DMS53 (cell line): ENCODE data around the gene GRIN2D.

Experiments used
- DNase-seq: peaks from one replicate; lab custom pipeline; 2025; lab: John Stamatoyannopoulos, UW

GRIN2D gene

DNA sequence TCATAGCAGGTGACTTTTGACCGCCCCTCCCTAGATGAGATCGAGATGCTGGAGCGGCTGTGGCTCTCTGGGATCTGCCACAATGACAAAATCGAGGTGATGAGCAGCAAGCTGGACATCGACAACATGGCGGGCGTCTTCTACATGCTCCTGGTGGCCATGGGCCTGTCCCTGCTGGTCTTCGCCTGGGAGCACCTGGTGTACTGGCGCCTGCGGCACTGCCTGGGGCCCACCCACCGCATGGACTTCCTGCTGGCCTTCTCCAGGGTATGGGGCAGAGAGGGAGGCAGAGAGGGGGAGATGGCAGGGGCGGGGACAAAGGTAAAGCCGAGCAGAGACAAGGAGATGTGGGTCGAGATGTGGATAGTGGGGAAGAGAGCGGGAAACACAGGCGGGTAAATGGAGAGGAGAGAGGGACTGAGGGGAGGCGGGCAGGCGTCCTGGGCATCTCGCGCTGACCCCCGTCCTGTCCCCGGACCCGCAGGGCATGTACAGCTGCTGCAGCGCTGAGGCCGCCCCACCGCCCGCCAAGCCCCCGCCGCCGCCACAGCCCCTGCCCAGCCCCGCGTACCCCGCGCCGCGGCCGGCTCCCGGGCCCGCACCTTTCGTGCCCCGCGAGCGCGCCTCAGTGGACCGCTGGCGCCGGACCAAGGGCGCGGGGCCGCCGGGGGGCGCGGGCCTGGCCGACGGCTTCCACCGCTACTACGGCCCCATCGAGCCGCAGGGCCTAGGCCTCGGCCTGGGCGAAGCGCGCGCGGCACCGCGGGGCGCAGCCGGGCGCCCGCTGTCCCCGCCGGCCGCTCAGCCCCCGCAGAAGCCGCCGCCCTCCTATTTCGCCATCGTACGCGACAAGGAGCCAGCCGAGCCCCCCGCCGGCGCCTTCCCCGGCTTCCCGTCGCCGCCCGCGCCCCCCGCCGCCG, 48.9 kb downstream of the GRIN2D start:
- DNase-seq, result no peak

DNA sequence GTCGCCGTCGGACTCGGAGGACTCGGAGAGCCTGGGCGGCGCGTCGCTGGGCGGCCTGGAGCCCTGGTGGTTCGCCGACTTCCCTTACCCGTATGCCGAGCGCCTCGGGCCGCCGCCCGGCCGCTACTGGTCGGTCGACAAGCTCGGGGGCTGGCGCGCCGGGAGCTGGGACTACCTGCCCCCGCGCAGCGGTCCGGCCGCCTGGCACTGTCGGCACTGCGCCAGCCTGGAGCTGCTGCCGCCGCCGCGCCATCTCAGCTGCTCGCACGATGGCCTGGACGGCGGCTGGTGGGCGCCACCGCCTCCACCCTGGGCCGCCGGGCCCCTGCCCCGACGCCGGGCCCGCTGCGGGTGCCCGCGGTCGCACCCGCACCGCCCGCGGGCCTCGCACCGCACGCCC, 49.8 kb downstream of the GRIN2D start:
- DNase-seq, result peak; percentile 66
